CD4-positive, alpha-beta T cell treated with Interferon gamma for 1 hour (primary cell): ENCODE results near the gene PLEKHM1.

ENCODE experiments used
- DNase-seq: peaks from one replicate; pipeline ENCODE4 v3.0.0-alpha.2; 2020

The PLEKHM1 gene

DNA sequence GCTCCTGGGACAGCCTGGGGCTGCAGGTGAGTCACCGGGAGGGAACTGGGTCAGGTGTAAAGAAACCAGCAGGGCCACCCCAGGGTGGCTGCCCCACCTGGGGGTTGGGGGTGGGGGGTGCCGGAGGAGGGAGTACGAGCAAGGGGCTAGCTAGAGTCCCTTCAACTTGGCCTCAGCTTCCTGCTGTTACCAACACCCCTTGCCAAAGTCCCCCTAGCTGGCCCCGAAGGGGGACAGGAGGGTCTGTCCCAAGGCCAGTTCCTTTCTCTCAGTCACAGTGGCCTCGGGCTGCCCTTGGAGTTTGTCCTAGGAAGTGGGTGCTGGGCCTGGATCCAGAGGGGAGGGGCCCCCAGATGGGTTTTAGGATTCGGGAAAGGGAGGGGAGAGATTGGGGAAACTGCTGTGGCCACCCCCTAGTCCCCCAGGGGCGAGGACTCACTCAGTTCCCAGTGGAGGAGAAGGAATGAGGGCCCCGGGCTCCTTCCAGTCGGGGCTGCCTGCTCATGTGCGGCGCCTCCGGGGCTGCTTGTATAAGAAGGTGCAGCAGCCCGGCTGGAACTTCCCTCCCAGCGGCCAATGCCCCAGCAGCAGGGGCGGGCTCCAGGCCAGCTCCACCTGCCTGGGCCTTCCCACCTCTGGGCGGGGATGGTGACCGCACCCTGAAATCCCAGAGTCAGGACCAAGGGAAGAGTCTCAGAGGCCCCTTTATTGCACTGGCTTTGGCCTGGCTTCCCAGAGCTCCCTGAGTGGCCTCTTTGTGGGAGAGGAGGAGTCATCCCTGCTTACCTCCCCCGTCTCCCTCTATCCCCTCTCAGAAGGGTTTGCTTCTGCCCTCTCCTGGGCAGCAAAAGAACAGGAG is 65.2 kb downstream of the PLEKHM1 start:
- DNase-seq, result no peak

DNA sequence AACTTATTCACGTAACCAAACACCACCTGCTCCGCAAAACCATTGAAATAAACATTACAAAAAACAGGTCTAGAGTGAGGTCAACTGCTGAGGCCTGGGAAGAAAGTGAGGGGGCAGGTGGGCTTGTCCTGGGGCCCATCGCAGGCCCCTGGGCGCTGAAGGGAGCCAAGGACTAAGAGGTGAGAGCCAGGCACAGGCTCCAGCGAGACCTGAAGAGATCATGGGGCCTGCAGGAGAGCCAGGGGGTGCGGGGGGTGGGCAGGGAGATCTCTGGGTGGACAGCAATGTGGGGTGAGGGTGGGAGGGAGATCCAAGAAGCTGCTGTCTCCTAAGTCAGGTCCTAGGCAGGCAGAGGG is 65.8 kb downstream of the PLEKHM1 start:
- no peak for DNase-seq

DNA sequence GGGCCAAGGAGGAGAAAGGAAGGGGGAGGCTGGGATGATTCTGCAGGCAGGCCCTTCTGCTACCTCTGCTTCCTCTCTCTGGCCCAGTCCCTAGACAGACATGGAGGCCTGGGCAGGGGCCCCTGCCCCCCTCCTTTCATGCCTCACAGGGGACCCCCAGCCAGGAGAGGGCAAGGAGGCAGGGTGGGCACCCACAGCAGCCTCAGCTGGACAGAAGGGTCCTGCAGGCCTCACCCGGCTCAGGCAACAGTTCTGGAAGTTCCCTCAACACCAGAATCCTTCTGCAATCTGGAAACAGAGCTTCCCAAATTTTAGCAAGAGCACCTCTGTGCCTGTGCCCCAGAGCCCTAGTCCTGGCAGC is 66.6 kb downstream of the PLEKHM1 start:
- DNase-seq, result no peak

DNA sequence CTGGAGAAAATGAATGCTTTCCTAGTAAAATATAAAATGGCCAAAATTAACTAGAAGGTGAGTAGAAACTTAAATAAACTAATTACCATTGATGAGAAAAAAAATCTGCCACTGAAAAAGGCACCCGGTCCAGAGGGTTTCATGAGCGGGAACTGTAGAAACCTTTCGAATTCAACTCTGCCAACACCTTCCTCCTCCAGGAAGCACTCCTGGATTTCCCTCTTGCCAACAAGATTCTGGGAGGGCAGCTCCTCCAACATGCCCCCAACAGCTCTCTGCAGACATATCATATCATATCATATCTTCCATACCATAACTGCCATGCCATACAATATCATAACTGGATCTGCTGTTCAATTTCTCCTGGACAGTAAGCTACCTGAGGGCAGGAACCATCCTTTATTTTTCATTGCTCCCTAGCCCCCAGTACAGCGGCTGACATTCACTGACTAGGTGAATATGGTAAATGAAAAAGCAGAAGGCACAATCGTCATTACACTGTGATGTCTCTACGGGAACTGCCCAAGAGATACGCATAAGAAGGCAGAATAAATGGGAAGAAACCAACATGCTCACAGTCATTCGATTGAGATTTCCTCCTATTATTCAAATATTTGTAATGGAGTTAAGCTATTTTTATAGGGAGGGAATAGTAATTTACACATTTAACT is 67.1 kb downstream of the PLEKHM1 start:
- DNase-seq, result no peak

DNA sequence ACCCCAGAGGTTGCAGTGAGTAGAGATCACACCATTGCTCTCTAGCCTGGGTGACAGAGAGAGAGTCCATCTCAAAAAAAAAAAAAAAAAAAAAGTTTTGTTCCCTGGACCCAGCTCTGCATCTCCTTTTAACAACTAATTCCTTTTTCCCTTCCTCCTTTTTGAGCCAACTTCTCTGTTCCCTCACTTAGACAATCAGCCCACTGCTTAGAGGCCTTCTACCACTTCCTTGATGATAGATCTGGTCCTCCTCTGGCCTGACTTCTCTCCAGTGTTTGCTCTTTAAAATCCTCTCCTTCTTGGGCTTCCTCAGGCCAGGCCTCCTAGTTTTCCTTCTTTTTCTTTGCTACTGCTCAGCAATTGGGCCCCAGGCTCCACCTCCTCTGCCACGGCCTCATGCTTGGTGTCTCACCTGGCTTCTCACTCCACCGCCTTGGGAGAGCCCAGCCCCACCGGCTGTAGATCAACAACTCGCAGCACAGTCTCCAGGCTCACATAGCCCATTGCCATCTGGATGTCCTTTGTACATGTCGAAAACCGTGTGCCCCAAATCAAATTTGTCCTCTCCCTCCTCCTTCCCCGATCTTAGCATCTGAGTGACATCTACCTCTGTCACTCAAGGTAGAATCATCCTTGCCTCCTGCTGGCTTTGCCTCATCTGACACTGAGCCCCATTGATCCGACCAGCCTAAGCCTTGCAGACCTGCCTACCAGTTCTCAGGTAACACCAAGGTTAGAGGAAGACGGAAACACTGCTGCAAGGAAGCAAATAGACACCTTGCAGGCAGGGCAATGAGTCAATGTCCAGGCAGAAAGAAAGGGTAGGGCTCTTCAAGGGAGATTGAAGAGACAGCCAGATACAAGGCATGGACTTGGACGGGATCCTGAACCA is 75.3 kb downstream of the PLEKHM1 start:
- no peak for DNase-seq

DNA sequence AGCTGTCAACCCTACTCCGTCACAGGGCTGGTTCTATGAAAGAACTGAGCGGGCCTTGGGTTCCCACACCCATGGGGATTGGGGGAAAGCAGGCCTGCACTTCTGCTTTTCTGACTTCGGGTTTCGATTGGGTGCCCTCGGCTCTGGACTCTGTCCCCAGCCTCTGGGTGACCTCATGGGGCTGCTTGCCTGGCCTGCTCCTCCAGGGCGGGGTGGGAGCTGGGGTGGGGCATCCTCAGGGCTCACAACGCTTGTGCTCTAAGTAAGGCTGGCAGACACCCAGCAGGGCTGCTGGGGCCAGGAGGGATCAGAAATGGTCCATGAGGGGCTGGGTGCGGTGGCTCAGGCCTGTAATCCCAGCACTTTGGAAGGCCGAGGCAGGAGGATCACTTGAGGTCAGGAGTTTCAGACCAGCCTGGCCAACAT is 77.0 kb downstream of the PLEKHM1 start:
- peak; percentile 73 for DNase-seq

DNA sequence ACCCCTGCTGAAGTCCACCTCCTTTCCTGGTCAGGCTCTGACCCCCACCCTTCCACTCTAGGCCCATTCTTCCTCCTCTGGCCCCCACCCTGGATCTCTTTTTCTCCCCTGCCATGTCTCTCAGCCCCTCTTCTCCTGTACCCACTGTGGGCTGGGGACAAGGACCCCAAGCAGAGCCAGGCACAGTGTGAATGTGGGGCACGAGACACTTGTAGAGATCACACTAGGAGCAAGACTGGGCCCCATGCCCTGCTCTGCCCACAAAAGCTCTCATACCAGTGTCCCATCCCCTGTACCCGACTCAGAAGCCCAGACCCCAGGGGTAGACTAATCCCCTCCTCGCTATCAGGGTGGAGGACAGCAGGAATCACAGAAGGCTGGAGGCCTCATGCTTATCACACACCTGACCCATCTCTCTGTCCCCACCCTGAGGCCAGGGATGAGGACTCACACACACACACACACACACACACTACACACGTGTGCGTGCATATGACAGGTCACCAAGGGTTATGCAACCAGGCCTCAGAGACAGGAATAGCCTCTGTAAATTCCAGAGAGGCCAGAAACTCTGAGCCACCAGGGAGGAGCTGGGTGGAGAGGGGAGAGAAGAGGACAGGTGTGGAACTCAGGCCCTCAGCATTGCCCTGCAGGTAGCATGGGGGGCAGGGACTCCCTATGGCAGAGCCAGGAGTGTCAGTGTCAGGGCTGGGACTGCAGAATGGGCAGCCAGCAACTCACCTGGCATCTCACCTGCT is 79.0 kb downstream of the PLEKHM1 start:
- DNase-seq, result no peak

DNA sequence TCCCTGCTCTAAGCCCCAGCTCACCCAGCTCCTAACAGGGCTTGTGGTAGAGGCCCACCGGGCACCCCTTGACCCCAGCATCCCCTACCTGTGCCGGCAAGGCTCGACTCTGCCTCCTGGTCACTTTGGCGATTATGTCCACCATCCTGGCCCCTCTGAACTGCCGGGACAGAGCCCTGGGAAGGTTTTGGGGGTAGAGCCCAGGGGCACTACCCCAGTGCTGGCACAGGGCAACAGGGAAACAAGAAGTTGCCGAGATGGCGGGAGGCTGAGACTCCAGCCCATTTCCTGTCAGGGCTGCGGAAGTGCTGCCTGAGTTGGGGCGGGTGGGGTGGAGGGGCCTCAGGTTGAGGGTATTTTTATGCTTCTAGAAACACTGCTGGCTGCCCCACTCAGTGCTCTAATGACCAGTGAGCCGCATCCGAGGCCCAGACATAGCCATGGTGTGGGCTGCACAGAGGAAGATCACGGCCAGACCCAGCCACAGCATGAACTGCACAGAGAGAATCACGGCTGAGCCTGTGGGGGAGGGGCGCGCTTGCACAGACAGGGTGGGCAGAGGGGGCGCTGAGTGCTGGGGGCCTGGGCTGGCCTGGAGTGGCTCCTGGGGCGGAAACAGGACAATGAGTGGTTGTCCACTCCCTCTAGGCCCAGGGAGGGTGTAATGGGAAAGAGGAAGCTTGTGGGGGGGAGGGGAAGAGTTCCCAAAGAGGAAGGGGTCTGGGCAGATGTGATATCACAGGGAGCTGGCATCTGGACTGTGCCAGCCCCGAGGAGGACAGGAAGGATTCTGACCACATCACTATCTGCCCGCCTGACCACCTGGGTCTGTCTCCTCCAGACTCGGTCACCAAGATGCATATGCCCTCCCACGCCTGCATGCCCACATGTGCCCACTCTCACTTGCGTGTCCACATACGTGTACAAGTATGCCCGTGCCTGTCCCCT is 80.1 kb downstream of the PLEKHM1 start:
- DNase-seq, result peak; percentile 65

DNA sequence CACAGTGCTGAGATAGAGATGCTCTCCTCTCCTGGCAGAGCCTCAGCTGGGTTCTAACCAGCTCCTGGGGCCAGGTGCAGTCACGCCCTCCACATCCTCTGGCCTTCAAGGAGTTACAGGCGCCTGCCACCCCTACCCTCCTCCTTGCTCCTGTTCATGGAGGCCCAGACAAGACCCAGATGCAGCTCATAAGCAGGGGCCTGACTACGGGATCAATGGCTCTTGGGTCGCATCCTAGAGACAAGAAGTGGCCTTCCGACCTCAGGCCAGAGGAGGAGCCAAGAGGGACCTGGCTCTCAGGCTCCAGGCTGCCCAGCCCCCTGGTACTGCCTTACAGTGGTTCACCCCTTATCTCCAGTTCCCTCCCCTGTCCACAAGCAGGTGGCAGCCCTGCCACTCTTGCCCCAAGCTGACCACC is 80.9 kb downstream of the PLEKHM1 start:
- DNase-seq, result no peak

DNA sequence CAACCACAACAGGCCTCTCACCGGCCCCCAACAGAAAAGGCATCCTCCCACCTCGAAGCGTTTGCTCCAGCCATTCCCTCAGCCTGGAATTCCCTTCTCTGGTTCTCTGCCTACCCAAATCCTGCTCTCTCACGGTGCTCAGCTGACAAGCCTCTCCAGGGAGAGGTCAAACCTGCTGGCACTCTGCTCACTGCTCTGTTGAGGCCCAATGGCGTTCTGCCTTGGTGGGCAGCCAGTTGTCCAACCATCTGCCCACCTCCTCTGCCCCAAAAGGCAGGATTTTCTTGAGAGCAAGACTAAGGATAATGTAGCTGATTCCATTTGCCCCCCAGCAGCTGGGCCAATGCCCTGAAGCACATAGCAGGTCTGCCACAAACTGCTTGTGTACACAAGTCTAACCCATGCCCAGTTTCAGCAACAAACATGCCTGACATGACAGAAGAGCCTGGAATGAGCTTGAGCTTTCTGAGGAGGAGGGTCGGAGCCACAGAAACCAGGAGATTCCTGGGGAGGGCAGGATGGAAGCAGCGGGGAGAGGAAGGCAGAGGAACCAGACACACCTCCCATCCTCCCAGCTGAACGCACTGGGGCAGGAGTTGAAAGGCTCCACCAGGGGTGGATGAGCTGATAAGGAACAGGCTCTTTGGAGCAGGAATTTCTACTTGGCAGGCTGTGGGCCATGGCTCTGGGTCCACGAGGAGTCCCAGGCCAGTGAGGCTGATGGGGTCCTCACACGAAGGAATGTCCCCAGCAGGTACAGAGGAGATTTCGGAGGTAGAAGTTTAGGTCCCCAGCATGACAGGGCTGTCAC is 81.7 kb downstream of the PLEKHM1 start:
- DNase-seq, result no peak

DNA sequence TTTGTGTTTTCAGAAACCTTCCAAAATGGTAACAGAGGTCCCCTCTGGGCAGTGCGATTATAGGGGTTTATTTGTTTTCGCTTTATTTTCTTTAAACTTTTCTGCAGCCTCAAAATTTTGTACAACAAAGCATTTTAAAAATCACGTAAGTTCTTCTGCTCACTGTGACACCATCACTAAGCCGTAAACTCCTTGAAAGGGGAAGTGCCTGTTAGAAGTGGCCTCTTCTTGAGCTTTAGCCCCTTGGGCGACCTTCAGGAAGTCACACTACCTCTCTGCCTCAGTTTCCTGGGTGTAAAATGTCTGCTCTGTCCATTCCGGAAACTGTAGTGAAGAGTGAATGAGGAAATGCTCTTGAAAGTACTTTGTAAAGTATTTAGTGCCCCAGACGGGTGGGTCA is 84.4 kb downstream of the PLEKHM1 start:
- DNase-seq, result no peak

DNA sequence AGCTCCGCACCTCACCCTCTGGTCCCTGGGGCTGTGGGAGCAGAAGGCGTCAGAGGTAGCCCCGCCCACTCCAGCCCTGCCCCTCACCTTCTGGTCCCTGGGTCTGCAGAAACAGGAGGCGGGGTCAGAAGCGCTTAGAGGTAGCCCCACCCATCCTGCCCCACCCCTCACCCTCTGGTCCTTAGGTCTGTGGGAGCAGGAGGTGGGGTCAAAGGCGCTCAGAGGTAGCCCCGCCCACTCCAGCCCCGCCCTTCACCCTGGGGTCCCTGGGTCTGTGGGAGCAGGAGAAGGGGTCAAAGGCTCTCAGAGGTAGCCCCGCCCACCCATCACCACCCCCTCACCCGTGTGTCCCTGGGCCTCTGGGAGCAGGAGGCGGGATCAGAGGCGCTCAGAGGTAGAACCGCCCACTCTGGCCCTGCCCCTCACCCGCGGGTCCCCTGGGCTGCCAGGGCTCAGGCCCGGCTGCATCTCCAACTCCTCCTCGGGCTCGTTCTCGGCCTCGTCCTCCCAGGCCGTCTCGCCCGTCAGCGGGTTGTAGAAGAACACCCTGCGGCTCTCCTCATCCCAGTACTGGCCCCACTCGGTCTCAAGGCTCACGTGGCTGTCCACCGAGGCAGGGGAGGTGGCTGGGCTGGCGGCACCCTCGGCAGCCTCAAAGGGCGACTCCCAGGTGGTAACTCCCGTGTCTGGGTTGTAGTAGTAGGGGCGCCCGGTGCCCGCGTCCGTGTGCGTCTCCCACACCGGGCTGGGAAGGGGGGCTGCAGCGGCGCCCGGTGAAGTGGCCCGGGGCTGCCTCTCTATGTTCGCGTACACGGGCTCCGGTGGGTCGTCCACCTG is 85.1 kb downstream of the PLEKHM1 start:
- DNase-seq, result no peak

DNA sequence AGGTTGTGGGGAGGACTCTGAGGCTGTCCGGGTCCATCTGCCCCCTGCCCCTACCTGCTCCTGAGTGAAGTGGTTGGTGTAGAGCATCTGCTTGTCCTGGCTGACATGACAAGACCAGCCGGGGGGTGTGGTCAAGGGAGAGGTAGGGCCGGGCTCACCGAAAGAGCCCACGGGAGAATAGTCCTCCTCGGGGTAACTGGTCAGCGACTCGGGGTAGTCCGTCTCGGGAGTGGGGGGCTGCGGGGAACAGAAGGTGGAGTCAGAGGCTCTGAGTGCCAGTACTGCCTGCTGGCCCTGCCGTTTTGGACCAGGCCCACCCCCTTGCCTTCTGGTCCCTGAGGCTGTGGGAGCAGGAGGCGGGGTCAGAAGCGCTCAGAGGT is 85.7 kb downstream of the PLEKHM1 start:
- no peak for DNase-seq

DNA sequence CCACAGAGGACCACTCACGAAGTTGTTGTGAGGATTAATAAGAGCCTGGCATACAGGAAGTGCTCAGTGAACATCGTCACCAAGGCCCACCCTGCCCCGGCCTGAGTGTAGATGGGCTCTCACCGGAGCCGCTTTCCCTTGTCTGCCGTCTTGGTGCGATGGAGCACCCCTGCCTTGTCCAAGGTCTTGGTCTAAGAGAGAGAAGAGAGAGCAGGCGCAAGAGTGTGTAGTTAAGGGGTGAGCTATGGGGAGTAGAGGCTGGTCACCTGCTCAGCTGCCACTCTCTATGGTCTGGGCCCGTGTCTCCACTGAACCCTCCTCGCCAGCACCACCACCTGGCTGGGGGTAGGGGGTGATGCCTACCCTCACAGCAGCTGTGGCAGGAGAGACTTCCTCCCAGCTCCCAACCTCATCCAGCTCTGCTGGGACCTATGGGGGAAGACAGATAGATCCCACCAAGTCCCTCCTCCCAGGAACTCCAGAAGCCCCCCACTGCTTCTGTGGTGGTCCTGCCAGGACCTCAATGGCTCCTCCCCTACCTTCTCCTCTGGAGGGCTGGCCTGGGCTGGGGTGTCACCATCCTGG is 86.5 kb downstream of the PLEKHM1 start:
- no peak for DNase-seq

DNA sequence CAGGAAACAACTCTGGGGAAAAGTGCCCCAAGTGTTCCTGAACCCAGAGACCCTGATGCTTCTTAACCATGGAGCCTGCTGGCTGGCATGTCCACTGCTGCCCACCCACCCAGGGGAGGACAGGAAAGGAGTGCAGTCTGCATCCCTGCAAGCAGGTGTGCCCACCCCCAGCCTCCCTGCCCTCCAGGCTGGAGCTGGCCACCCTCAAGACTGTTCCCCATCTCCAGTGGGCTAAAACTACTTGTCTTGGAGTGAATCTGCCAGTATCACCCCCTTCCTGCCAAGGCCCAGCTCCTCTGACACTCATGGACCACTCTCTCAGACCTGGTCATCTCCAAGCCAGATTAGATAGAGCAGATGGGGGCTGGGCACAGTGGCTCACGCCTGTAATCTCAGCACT is 87.6 kb downstream of the PLEKHM1 start:
- DNase-seq, result no peak

DNA sequence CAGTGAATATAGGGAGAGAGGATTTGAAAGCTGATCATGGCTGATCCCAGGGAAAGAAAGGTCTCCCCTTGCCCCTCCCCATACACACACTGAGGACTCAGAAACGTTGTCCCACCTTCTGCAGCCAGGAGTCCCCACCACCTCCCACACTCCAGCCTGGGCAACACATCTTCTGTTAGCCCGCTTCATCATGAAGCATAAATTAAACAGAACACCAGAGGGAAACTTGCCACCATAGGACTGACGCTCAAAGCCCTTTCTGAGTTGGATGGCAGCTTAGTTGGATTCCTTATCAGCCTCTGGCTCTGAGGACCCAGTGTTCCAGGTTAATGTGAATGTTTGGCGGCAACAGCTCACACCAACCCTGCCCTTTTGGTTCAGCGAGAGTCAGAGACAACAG is 91.7 kb downstream of the PLEKHM1 start:
- DNase-seq, result no peak

DNA sequence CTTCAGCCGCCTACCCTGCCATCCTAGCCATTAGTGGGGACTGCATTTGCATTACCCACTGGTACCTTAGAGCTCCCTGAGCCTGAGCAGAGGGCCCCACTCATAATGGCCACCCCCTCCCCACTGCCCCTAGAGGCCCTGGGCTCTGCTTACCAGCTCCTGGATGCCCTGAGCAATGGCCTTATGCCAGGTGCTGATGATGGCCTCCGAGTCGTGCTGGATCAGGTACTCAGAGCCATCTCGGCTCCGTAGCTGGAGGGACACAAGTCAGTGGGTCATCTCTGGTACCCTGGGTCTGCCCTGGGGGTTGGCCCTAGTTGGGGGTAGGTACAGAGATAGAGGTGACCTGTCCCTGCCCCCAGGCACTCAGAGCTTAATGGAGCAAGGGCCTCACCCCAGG is 92.7 kb downstream of the PLEKHM1 start:
- no peak for DNase-seq

DNA sequence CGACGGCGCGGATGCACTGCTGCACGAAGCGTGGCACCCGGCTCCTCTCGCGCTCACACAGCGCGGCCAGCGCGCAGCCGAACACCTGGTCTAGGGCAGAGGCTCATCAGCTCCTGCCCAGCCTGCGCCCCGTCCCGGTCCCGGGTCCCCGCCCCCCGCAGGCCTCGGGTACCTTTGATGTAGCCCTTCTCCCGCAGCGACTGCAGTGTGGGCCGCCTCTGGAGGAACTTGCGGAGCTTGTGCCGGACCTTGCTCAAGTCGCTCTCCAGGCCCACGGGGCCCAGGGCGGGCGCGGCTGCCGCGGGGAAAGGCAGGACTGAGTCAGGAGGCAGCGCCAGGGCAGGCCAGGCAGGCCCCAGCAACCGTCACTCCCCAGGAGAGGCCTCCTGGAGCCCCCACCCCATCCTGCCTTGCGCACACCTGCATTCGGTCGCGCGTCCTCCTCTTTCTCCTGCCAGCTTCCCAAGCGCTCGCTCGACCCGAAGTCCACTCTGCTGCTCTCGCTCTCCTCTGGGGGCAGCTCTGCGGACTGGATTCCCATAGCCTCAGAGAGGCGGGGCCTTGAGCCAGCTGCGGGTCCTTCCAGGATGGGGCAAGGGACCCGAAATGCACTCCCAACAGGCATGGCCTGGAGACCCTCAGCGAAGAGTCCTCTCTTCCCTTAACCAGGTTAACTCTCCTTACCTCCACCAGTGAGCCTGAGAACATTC is 93.9 kb downstream of the PLEKHM1 start:
- DNase-seq, result no peak
